OCI-LY1 (cell line): ENCODE measurements around the gene VBP1.

Experiments used
- CTCF ChIP-seq: fragments of 200-600 bp; sonication (generic), shearing (Covaris generic); IDR thresholded peaks from 2 replicates; pipeline ENCODE4 v1.5.1; 2017; ENCODE audit warnings: mild to moderate bottlenecking, antibody characterized with exemption, low read length, moderate library complexity, mixed read lengths
- EZH2 ChIP-seq: fragments of 200-600 bp; sonication (generic), shearing (Covaris generic); IDR thresholded peaks from 2 replicates; pipeline ENCODE4 v1.8.0; 2017; ENCODE audit warnings: borderline replicate concordance, mixed run types, mild to moderate bottlenecking, antibody characterized with exemption, low read length, moderate library complexity, mixed read lengths

GRCh38 chrX:155246748-155247147, 30.5 kb downstream of the VBP1 start:
- TF ChIP-seq CTCF (no peak), EZH2 (no peak)
